Measurements from ENCODE around the gene MEIOC.
"Not testable (repeated sequence)": the region's sequence is repeated elsewhere in the genome, so short reads cannot be mapped to it uniquely, and the experiment has no call there.

MEIOC gene

DNA sequence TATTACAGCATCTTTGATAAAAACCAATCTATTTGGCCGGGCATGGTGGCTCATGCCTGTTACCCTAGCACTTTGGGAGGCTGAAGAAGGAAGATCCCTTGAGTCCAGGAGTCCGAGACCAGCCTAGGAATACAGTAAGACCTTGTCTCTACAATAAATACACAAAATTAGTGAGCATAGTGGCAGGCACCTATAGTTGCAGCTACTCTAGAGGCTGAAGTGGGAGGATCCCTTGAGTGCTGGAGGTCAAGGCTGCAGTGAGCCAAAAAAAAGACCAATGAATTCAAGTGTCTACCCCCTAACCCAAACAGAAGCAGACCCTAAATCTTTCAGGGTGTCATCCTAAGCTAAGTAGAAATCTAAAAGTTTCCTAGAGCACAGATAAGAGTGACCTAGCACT lies 7.3 kb upstream of the MEIOC start:
- FAIRE-seq: no peak

DNA sequence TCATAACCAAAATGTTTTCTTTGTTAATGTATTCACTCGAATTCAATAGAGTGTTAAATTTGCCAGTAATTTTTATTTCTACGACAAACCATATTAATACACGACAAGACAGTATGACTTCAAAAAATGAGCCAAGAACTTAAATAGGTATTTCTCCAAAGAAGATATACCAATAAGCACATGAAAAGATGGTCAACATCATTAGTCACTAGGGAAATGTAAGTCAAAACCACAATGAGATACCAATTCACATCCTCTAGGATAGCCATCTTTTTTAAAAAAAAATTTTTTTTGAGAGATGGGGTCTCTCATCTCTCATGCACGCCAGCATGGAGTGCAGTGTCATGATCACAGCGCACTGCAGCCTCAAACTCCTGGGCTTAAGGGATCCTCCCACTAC lies 5.0 kb upstream of the MEIOC start:
- FAIRE-seq: no peak

DNA sequence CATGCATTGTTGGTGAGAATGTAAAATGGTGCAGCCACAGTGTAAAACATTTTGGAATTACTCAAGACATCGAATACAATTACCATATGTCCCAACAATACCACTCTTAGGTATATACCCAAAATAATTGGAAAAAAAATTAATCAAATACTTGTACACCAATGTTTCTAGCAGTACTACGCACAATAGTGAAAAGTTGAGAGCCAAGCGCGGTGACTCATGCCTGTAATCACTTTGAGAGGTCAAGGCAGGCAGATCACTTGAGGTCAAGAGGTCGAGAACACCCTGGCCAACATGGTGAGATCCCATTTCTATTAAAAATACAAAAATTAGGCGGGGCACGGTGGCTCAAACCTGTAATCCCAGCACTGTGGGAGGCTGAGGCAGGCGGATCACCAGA lies 3.5 kb upstream of the MEIOC start:
- no peak for FAIRE-seq

- FAIRE-seq: no peak
Measured at GRCh38 chr17:44653384-44653783, 2.9 kb upstream of the MEIOC start.

GRCh38 chr17:44653954-44654353 lies 2.3 kb upstream of the MEIOC start:
- FAIRE-seq: no peak

DNA sequence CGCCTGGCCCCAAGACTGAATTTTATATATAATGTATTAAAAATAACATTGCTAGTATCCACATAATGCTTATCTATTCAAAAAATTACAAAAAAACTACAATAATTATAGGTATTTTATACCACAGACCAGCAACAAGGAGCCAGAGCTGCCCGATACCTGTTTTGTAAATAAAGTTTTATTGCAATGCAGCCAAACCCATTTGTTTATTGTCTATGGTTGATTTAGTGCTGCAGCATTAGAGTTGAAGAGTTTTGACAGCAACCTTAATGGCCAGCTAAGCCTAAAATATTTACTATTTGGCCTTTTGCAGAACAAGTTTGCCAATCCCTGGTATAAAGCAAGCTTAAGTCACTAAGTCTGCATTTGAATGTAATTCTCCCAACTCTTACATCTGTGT lies 5.6 kb downstream of the MEIOC start:
- no peak for FAIRE-seq

GRCh38 chr17:44663095-44663494 lies 6.8 kb downstream of the MEIOC start:
- FAIRE-seq: peak; percentile 73

DNA sequence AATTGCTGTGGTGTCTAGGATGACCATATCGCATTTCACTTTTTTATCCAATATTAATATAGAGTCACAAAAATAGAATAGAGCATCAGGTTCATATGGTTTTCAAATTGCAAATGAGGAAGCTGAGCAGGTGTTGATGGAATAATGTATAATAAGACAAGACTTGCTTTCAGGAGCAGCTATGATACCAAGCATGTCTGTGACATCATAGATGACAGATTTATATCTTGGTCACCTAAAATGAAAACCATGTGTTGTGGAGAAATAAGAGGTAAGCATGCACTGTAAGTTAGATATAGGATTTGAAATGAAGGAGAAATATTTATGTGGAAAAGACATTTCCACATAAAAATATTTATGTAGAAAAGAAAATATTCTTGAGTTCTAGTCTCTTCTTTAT lies 8.6 kb downstream of the MEIOC start:
- no peak for FAIRE-seq

DNA sequence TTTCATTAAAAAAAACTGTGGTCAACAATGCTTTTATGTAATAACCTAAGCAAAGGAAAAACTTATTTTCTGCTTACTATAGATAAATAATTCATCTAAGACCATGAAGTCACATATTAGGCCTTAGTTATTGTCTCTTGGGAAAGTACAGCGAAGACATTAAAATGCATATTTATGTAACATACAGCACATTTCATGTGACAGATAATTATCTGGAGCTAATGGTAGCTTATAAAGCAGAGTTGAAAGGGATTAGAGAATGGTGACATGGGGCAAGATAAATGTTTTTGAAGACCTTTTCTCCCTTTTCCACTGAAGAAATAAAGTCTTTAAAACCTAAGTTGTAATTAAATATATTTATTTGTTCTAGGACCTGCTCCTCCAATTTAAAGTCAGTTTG lies 9.7 kb downstream of the MEIOC start:
- FAIRE-seq: no peak

- FAIRE-seq: peak; percentile 98
Measured at GRCh38 chr17:44672479-44673093, 16.3 kb downstream of the MEIOC start.

DNA sequence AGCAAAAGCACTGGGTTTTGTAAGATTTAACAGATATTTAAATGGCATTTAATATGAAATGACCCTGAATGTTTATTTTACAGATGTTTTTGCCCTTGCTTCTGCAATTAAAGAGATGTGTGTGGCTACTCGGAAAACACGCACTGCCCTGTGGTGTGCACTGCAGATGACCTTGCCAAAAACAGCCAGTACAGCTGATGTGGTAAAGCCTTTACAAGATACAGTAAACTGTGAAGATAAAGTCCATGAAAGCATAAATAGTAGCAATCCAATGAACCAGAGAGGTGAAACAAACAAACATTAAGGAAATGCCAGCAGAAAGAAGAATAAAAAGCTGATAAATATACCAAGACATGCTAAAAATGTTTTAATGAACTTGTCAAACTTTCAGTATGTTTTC lies 17.6 kb downstream of the MEIOC start:
- no peak for FAIRE-seq

DNA sequence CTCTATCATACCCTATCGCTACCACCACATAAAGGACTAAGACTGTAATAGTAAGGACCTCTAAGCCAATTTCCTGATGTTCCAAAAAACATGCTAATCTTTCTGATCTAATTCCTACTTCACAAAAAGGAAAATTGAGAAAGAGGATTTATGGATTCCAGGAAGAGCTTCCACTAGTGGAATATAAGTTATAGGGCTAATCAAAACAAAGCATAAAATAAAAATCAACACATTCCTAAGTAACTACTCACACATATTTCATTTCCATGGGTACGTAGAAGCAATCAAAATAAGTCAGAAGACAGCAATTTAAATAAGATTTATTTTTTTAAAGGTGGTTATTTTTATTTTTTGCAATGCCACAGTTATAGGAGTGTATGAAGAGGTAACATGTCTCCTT lies 20.9 kb downstream of the MEIOC start:
- FAIRE-seq: no peak

GRCh38 chr17:44683303-44683702 lies 27.0 kb downstream of the MEIOC start:
- FAIRE-seq: not testable (repeated sequence)

DNA sequence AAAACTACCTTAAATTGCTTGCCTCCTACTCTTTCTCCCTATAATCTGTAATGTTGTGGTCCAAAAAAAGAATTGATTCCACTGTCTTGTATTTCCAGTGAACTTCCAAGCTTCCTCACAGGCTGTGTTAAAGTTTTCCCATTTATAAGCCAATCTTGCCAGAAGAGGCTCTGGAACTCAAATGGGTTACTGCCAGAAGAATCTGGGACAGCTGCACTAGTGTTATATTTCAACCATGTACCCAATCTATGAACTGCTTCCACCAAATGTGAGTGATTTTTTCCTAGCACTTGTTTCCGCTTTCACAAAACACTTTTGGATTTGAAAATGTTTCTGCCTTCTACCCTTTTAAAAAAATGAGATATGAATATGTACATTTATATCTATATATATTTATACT lies 31.5 kb downstream of the MEIOC start:
- FAIRE-seq: no peak

DNA sequence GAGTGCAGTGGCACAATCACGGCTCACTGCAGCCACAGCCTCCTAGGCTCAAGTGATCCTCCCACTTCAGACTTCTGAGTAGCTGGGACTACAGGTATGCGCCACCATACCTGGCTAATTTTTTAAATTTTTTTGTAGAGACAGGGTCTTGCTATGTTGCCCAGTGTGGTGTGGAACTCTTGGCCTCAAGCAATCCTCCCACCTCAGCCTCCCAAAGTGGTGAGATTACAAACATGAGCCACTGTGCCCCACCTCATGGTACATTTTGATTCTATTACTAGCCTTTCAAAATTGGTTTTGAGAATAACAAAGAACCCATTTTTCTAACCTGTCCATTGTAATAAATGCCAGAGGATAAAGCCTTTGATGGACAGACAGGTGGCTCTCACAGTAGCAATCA lies 31.9 kb downstream of the MEIOC start:
- FAIRE-seq: no peak

GRCh38 chr17:44688675-44689476 lies 32.6 kb downstream of the MEIOC start:
- FAIRE-seq: no peak

DNA sequence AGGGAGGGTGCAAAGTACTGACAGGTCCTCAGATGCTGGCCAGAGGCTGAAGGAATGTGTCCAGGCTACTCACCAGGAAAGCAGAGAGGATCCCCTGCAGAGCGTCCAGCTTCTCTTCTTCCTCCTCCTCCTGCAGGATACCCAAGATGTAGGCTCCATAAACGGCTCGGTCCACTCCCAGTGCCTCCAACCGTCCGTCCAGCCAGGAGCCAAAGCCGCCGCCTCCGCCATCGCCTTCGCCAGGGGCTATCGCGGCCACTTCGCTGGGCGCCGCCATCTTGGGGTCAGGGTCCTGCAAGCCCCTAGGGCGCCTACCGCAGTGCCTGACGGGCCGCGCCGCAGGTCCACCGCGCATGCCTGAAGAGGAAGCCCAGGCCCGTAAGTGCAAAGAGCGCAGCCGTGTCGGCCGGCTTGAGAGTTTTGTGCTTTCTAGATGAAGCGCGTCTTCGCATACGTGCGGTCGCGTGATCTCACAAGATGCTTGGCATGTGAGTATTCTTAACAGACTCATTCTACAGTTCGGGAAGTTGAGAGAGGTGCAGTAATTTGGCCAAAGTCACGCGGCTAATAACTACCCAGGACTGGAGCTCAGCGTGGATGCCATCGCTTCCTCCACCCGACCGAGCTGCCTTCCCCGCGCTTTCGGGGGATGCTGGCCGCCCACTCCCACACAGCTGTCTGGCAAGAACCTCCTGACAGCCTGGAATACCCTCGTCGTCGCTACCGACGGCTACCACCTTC lies 33.4 kb downstream of the MEIOC start, which contains the start of gene CCDC43:
Gene CCDC43, minus strand, starts transcription at position 300 of the 741 bp plus-strand sequence. Its CDS starts 23 bp downstream, at position 277.
- FAIRE-seq: no peak

- not testable (repeated sequence) for FAIRE-seq
Measured at GRCh38 chr17:44690746-44691306, 34.6 kb downstream of the MEIOC start.

- no peak for FAIRE-seq
Measured at GRCh38 chr17:44693609-44694008, 37.3 kb downstream of the MEIOC start.

- FAIRE-seq: not testable (repeated sequence)
Measured at GRCh38 chr17:44700288-44700687, 44.0 kb downstream of the MEIOC start.

GRCh38 chr17:44707755-44708400 lies 51.6 kb downstream of the MEIOC start:
- no peak for FAIRE-seq

GRCh38 chr17:44708401-44709263 lies 52.4 kb downstream of the MEIOC start, which contains the start of gene DBF4B:
DBF4B (plus strand) TSS chr17:44708665; CDS start chr17:44708821, 156 bp downstream.
- peak; percentile 43 for FAIRE-seq

All from A204.1 (cell line).